HG02571 (cell line): ENCODE measurements around the gene CD300C.
"Not testable (repeated sequence)": the region's sequence is repeated elsewhere in the genome, so short reads cannot be mapped to it uniquely, and the experiment has no call there.

ENCODE experiments used
- ATAC-seq: cut with Tn5 transposase; IDR thresholded peaks from one replicate; pipeline ENCODE4 v1.9.1; 2021; ENCODE audit warnings: mild to moderate bottlenecking, moderate library complexity; ENCODE audit not compliant: unreplicated experiment

The CD300C gene

GRCh38 chr17:74536890-74537289, 9.0 kb downstream of the CD300C start:
- ATAC-seq, result no peak

- ATAC-seq, result no peak
Measured at GRCh38 chr17:74532115-74532514, 13.8 kb downstream of the CD300C start.

- no peak for ATAC-seq
Measured at GRCh38 chr17:74531231-74531761, 14.6 kb downstream of the CD300C start, which contains the start of gene CD300LB. TSS of gene CD300LB (minus strand) at chr17:74531475. CDS start at chr17:74531350, 125 bp downstream.

- no peak for ATAC-seq
Measured at GRCh38 chr17:74530831-74531150, 15.1 kb downstream of the CD300C start.

- ATAC-seq, result no peak
Measured at GRCh38 chr17:74529243-74529642, 16.7 kb downstream of the CD300C start.

- peak; percentile 74 for ATAC-seq
Measured at GRCh38 chr17:74528491-74529199, 17.3 kb downstream of the CD300C start.

- ATAC-seq, result no peak
Measured at GRCh38 chr17:74527756-74528155, 18.2 kb downstream of the CD300C start.

GRCh38 chr17:74527081-74527480, 18.8 kb downstream of the CD300C start:
- no peak for ATAC-seq

GRCh38 chr17:74526681-74527080, 19.2 kb downstream of the CD300C start:
- no peak for ATAC-seq

- no peak for ATAC-seq
Measured at GRCh38 chr17:74525781-74526288, 20.1 kb downstream of the CD300C start.

GRCh38 chr17:74525465-74525725, 20.5 kb downstream of the CD300C start:
- no peak for ATAC-seq

- ATAC-seq, result no peak
Measured at GRCh38 chr17:74524653-74525464, 21.1 kb downstream of the CD300C start.

GRCh38 chr17:74523308-74523707, 22.6 kb downstream of the CD300C start:
- ATAC-seq, result no peak

GRCh38 chr17:74522381-74523105, 23.4 kb downstream of the CD300C start:
- no peak for ATAC-seq

- no peak for ATAC-seq
Measured at GRCh38 chr17:74521701-74522201, 24.2 kb downstream of the CD300C start.

GRCh38 chr17:74520790-74521480, 25.0 kb downstream of the CD300C start:
- no peak for ATAC-seq

- ATAC-seq, result no peak
Measured at GRCh38 chr17:74520016-74520434, 25.9 kb downstream of the CD300C start.

- not testable (repeated sequence) for ATAC-seq
Measured at GRCh38 chr17:74518413-74518981, 27.4 kb downstream of the CD300C start.

- no peak for ATAC-seq
Measured at GRCh38 chr17:74516561-74517328, 29.2 kb downstream of the CD300C start.
